ENCODE results near the gene SPOCD1. TPM values are rescaled to one million over a fixed set of nuclear protein-coding genes. Genes with fewer than 3 reads are reported as not detected.

The SPOCD1 gene
- total RNA-seq, 1 donor from 2014 or later = 30.7 TPM

GRCh38 chr1:31757204-31757679, 58.6 kb downstream of the SPOCD1 start:
- DNase-seq (ENCODE audit: low spot score in 2 of 2) = no peak
- Histone ChIP-seq H3K9me3 (no peaks in the 10 kb centered on the region), H3K36me3 (no peaks in the 10 kb centered on the region), H3K4me1 (peaks cover 11 to 42% of the 10 kb centered on the region in 2 donors), H3K27ac (no peak overlapping the region), H3K4me3 (no peak overlapping the region), H3K27me3 (no peaks in the 10 kb centered on the region)
- TF ChIP-seq CTCF (IDR thresholded peaks at IDR 0.05) = no peak
- intact Hi-C loops (cut with DNase I) = no loop called here

GRCh38 chr1:31756578-31756977, 59.2 kb downstream of the SPOCD1 start:
- H3K27ac ChIP-seq = no peak overlapping the region
- no peaks in the 10 kb centered on the region for H3K27me3 ChIP-seq
- intact Hi-C loops (cut with DNase I) = no loop called here
- TF ChIP-seq CTCF (IDR thresholded peaks at IDR 0.05) = no peak
- no peaks in the 10 kb centered on the region for H3K9me3 ChIP-seq
- no peak for DNase-seq (ENCODE audit: low spot score in 2 of 2)
- H3K4me3 ChIP-seq = no peak overlapping the region
- H3K36me3 ChIP-seq = no peaks in the 10 kb centered on the region
- H3K4me1 ChIP-seq = peaks cover 11 to 39% of the 10 kb centered on the region in 2 donors

GRCh38 chr1:31755850-31756492, 59.9 kb downstream of the SPOCD1 start:
- TF ChIP-seq CTCF (IDR thresholded peaks at IDR 0.05) = no peak
- H3K27me3 ChIP-seq = no peaks in the 10 kb centered on the region
- H3K27ac ChIP-seq = no peak overlapping the region
- DNase-seq (ENCODE audit: low spot score in 2 of 2) = no peak
- H3K4me1 ChIP-seq = peaks cover 11 to 33% of the 10 kb centered on the region in 2 donors
- intact Hi-C loops (cut with DNase I) = no loop called here
- H3K36me3 ChIP-seq = no peaks in the 10 kb centered on the region
- H3K4me3 ChIP-seq = no peak overlapping the region
- no peaks in the 10 kb centered on the region for H3K9me3 ChIP-seq

GRCh38 chr1:31755197-31755611, 60.6 kb downstream of the SPOCD1 start:
- H3K27ac ChIP-seq = peak overlapping the region in 1 of 2 donors; percentile 48
- TF ChIP-seq CTCF (IDR thresholded peaks at IDR 0.05) = no peak
- H3K4me1 ChIP-seq = peaks cover 11 to 31% of the 10 kb centered on the region in 2 donors
- intact Hi-C loops (cut with DNase I) = no loop called here
- no peaks in the 10 kb centered on the region for H3K9me3 ChIP-seq
- DNase-seq (ENCODE audit: low spot score in 2 of 2) = peak in 1 of 2 donors; percentile 75
- H3K27me3 ChIP-seq = no peaks in the 10 kb centered on the region
- H3K4me3 ChIP-seq = no peak overlapping the region
- H3K36me3 ChIP-seq = no peaks in the 10 kb centered on the region

- no peak for DNase-seq (ENCODE audit: low spot score in 2 of 2)
- H3K4me3 ChIP-seq = no peak overlapping the region
- no peaks in the 10 kb centered on the region for H3K9me3 ChIP-seq
- H3K27me3 ChIP-seq = no peaks in the 10 kb centered on the region
- H3K36me3 ChIP-seq = no peaks in the 10 kb centered on the region
- no peak for TF ChIP-seq CTCF (IDR thresholded peaks at IDR 0.05)
- peaks cover 11 to 30% of the 10 kb centered on the region in 2 donors for H3K4me1 ChIP-seq
- intact Hi-C loops (cut with DNase I) = no loop called here
- no peak overlapping the region for H3K27ac ChIP-seq
Measured at GRCh38 chr1:31754397-31754796, 61.4 kb downstream of the SPOCD1 start.
